ENCODE results near the gene TOP2B.

The TOP2B gene

DNA sequence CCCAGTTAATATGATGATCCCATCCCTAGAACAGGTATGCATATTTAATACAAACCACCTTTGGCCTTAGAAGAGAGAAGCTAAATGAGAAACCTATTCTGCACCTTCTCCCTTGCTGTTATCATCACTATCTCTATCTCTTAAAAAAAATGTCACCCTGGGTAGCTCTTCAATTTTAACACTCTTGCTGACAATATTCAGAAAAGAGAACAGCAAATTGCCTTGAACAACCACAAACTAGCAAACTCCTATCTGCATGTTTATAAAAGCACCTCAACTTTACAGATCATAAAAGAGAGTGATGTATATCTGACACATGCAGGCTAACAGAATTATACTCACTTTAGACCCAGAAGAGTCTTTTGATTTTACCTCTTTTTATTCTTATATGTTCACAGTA is 7.4 kb downstream of the TOP2B start:
- peak overlapping the region; percentile 91 for H3K4me2 ChIP-seq

DNA sequence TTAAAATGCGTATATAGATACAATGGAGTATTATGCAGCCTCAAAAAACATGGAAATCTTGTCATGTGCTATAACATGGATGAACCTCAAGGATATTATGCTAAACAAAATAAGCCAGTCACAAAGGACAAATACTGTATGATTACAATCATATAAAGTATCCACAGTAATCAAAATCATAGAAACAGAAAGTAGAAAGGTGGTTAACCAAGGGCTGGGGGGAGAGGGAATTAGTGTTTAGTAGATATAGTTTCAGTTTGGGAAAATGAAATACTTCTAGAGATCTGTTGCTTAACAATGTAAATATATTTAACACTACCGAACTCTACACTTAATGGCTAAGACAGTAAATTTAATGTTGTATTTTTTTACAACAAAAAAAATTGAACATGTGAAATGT is 9.0 kb downstream of the TOP2B start:
- TF ChIP-seq Cebpa-rat (IDR thresholded peaks at IDR 0.05) = no peak
- no peaks in the 10 kb centered on the region for H3K27me3 ChIP-seq
- peak overlapping the region; percentile 86 for H3K4me3 ChIP-seq
- peaks cover 48% of the 10 kb centered on the region for H3K4me1 ChIP-seq
- H3K27ac ChIP-seq = peak overlapping the region; percentile 100
- peaks cover 64% of the 10 kb centered on the region for H3K36me3 ChIP-seq
- no peaks in the 10 kb centered on the region for H3K9me3 ChIP-seq
- peaks cover 92% of the 10 kb centered on the region for H4K20me1 ChIP-seq
- H3K9ac ChIP-seq = peak overlapping the region; percentile 85
- peak overlapping the region; percentile 91 for H3K4me2 ChIP-seq

More for the DNA sequence above, 7.4 kb downstream of the TOP2B start:
- H3K9ac ChIP-seq = peak overlapping the region; percentile 100
- peak overlapping the region; percentile 86 for H3K4me3 ChIP-seq
- no peaks in the 10 kb centered on the region for H3K27me3 ChIP-seq
- peaks cover 62% of the 10 kb centered on the region for H3K36me3 ChIP-seq
- no peaks in the 10 kb centered on the region for H3K9me3 ChIP-seq
- peak overlapping the region; percentile 100 for H3K27ac ChIP-seq
- peaks cover 75% of the 10 kb centered on the region for H4K20me1 ChIP-seq
- peaks cover 36% of the 10 kb centered on the region for H3K4me1 ChIP-seq
- TF ChIP-seq Cebpa-rat (IDR thresholded peaks at IDR 0.05) = no peak

DNA sequence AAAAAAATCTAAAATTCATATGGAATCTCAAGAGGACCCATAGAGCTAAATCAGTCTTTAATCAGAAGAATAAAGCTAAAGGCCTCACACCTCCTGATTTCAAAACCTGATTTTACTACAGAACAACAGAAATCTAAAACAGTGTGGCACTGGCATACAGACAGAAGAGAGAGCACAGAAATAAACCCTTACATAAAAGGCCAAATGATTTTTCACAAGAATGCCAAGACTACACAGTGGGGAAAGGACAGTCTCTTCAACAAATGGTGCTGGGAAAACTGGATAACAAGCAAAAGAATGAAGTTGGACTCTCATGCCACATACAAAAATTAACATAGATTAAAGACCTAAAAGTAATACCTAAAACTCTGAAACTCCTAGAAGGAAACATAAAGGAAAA is 10.1 kb downstream of the TOP2B start:
- TF ChIP-seq Cebpa-rat (IDR thresholded peaks at IDR 0.05) = no peak
- H4K20me1 ChIP-seq = peaks cover 99% of the 10 kb centered on the region

DNA sequence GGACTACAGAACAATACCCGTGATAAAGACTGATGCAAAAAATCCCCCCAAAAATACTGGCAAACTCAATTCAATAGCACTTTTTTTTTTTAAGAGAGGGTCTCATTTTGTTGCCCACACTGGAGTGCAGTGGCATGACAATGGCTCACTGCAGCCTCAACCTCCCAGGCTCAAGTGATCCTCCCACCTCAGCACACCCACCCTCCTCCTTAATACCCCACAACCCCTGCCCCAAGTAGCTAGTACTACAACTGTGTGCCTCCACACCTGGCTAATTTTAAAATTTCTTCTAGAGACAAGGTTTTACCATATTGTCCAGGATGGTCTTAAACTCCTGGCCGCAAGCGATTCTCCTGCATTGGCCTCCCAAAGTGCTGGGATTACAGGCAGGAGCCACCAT is 11.4 kb downstream of the TOP2B start:
- no peak for TF ChIP-seq Cebpa-rat (IDR thresholded peaks at IDR 0.05)
- H3K9ac ChIP-seq = peak overlapping the region; percentile 85
- H3K36me3 ChIP-seq = peaks cover 73% of the 10 kb centered on the region
- peaks cover 71% of the 10 kb centered on the region for H3K4me1 ChIP-seq
- H4K20me1 ChIP-seq = peaks cover 100% of the 10 kb centered on the region
- H3K4me3 ChIP-seq = peak overlapping the region; percentile 86
- peak overlapping the region; percentile 100 for H3K27ac ChIP-seq
- H3K9me3 ChIP-seq = 0 out of 2 replicates have a peak, but pooled peaks cover 13% of the 10 kb centered on the region
- H3K27me3 ChIP-seq = no peaks in the 10 kb centered on the region
- peak overlapping the region; percentile 91 for H3K4me2 ChIP-seq

More for the DNA sequence above, 10.1 kb downstream of the TOP2B start:
- H3K4me2 ChIP-seq = peak overlapping the region; percentile 91
- no peaks in the 10 kb centered on the region for H3K27me3 ChIP-seq
- H3K36me3 ChIP-seq = peaks cover 71% of the 10 kb centered on the region
- peak overlapping the region; percentile 86 for H3K4me3 ChIP-seq
- peak overlapping the region; percentile 100 for H3K27ac ChIP-seq
- H3K9me3 ChIP-seq = 0 out of 2 replicates have a peak, but pooled peaks cover 7% of the 10 kb centered on the region
- H3K9ac ChIP-seq = peak overlapping the region; percentile 85
- H3K4me1 ChIP-seq = peaks cover 59% of the 10 kb centered on the region

DNA sequence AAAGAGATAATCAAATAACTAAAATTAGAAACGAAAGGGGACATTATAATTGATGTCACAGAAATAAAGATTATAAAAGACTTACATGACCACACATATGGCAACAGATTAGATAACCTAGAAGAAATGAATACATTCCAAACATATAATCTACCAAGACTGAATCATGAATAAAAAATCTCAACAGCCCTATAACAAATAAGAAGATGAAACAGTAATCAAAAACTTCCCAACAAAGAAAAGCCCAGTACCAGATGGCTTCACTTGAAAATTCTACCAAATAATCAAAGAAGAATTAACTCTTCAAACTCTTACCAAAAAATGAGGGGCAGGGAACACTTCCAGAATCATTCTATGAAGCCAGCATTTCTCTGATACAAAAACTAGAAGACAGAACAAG is 11.8 kb downstream of the TOP2B start:
- TF ChIP-seq Cebpa-rat (IDR thresholded peaks at IDR 0.05) = no peak
- Histone ChIP-seq H3K27ac (peak overlapping the region; percentile 100), H3K4me2 (peak overlapping the region; percentile 91), H3K27me3 (no peaks in the 10 kb centered on the region), H3K9ac (peak overlapping the region; percentile 85), H3K4me3 (peak overlapping the region; percentile 86), H3K9me3 (0 out of 2 replicates have a peak, but pooled peaks cover 13% of the 10 kb centered on the region), H4K20me1 (peaks cover 100% of the 10 kb centered on the region), H3K4me1 (peaks cover 75% of the 10 kb centered on the region), H3K36me3 (peaks cover 76% of the 10 kb centered on the region)

DNA sequence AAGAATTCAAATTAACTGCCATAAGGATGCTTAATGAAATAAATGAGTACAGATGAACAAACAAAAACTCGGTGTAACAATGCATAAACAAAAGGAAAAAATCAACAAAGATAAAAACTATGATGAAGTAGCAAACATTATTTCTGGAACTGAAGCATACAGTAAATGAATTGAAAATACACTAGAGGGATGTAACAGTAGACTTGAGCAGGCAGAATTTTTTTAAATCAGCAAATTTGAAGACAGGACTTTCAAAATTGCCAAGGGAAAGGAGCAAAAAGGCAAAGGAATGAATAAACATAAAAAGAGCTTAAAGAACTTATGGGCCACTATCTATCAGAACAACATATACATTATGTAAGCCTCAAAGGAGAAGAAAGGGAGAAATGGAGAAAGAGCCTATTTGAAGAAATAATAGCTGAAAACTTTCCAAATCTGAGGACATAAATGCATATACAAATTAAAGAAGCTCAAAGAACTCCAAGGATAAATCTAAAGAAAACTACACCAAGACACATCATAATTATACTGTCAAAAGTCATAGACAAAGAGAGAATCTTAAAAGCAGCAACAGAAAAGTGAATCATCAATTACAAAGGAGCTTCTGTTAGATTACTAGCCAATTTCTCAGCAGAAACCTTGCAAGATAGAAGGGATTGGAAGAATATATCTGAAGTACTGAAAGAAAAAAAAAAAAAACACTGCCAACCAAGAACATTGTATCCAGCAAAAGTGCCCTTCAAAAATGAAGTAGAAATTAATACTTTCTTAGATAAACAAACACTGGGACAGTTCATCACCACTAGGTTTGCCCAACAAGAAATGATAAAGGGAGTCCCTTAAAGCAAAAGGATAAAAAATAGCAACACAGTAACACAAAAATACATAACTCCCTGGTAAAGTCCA is 15.5 kb downstream of the TOP2B start:
- Histone ChIP-seq H3K4me2 (peak overlapping the region; percentile 76), H3K4me1 (peaks cover 79% of the 10 kb centered on the region), H3K36me3 (peaks cover 83% of the 10 kb centered on the region), H3K27ac (peak overlapping the region; percentile 67), H3K4me3 (peak overlapping the region; percentile 53), H3K27me3 (no peaks in the 10 kb centered on the region), H3K9me3 (0 out of 2 replicates have a peak, but pooled peaks cover 13% of the 10 kb centered on the region), H3K9ac (peak overlapping the region; percentile 75), H4K20me1 (peaks cover 100% of the 10 kb centered on the region)
- no peak for TF ChIP-seq Cebpa-rat (IDR thresholded peaks at IDR 0.05)

DNA sequence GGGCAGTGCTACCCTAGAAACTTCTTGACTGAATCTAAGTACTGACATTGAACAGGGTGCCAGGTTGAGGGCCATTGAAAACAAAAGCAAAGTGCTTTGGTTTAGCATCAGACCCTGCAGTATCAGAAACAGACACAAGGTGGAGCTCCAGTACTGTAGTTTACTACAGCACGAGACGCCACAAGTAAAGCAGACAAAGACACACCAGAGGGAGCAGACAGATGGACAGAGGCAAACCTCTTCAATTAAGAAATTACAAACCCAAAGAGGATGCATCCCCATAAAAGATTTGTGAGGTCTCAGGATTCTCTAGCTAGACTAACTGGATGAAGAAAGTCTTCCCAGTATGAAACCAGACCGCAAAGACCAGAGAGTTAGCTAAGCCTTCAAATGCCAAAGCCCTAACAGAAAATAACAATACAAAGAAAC is 16.6 kb downstream of the TOP2B start:
- peaks cover 100% of the 10 kb centered on the region for H4K20me1 ChIP-seq
- peak overlapping the region; percentile 67 for H3K27ac ChIP-seq
- 0 out of 2 replicates have a peak, but pooled peaks cover 13% of the 10 kb centered on the region for H3K9me3 ChIP-seq
- H3K4me1 ChIP-seq = peaks cover 68% of the 10 kb centered on the region
- H3K36me3 ChIP-seq = peaks cover 84% of the 10 kb centered on the region
- H3K9ac ChIP-seq = peak overlapping the region; percentile 75
- H3K27me3 ChIP-seq = no peaks in the 10 kb centered on the region
- no peak for TF ChIP-seq Cebpa-rat (IDR thresholded peaks at IDR 0.05)
- H3K4me2 ChIP-seq = peak overlapping the region; percentile 76
- H3K4me3 ChIP-seq = peak overlapping the region; percentile 53

DNA sequence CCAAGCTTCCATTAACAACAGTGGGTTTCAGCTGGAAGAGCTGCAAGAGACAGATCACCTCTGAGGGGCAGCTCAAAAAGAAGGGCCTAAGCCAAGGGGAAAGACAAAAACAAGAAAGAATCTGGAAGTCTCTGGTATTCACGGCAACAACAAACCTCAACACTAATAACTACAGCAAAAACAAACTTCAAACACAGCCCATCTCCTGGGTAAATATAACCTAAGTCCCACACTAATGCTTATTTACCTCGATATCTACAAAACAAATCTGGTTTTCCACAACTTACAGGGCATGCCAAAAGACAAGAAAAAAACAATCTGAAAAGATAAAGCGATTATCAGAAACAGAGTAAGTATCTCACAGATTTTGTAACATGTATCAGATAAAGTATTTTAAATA is 29.7 kb downstream of the TOP2B start:
- Histone ChIP-seq H4K20me1 (peaks cover 100% of the 10 kb centered on the region), H3K9ac (no peak overlapping the region), H3K27me3 (no peaks in the 10 kb centered on the region), H3K27ac (no peak overlapping the region), H3K4me2 (no peak overlapping the region), H3K4me1 (no peaks in the 10 kb centered on the region), H3K9me3 (no peaks in the 10 kb centered on the region), H3K4me3 (no peak overlapping the region), H3K36me3 (peaks cover 95% of the 10 kb centered on the region)
- TF ChIP-seq Cebpa-rat (IDR thresholded peaks at IDR 0.05) = no peak

DNA sequence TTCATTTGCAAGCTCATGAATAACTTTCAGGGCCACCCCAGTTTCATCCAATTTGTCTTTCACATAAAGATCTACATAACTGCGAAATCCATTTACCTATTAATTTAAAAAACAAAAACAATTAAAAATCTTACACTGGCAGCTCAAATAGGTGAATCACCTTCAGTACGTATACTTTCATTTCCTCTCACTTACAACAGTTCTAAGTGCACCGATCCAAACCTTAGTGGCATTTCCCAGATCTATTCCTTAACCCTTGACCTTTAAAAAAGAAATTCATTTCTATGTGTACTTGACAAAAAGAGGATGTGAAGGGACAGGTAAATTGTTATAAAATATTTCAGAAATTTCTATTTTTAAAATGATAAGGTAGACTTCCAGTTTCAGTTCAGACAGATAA is 30.8 kb downstream of the TOP2B start:
- Histone ChIP-seq H3K36me3 (peaks cover 95% of the 10 kb centered on the region), H3K4me3 (no peak overlapping the region), H4K20me1 (peaks cover 100% of the 10 kb centered on the region), H3K9me3 (no peaks in the 10 kb centered on the region), H3K4me1 (no peaks in the 10 kb centered on the region), H3K4me2 (no peak overlapping the region), H3K27ac (no peak overlapping the region), H3K27me3 (no peaks in the 10 kb centered on the region), H3K9ac (no peak overlapping the region)
- no peak for TF ChIP-seq Cebpa-rat (IDR thresholded peaks at IDR 0.05)

DNA sequence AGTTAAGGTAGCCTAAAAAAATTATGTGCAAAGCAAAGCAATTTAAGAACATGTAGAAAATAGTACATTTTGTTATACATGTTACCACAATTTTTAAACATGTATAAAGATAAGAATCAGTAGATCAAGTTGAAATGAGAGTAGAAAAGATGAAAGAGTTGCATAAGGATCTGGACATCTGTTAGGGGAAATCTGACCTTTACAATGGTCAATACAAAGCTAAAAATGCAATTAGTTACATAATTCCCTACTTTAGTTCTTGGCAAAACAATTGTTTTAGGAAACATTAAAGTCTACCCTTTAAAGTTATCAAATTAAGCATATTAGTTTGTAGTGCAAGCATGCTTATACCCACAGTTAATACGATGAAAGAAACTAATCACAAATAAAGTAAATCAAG is 32.7 kb downstream of the TOP2B start:
- H4K20me1 ChIP-seq = peaks cover 100% of the 10 kb centered on the region
- H3K4me2 ChIP-seq = no peak overlapping the region
- H3K4me1 ChIP-seq = no peaks in the 10 kb centered on the region
- H3K9ac ChIP-seq = no peak overlapping the region
- no peaks in the 10 kb centered on the region for H3K9me3 ChIP-seq
- H3K27ac ChIP-seq = no peak overlapping the region
- no peaks in the 10 kb centered on the region for H3K27me3 ChIP-seq
- peaks cover 96% of the 10 kb centered on the region for H3K36me3 ChIP-seq
- no peak overlapping the region for H3K4me3 ChIP-seq
- no peak for TF ChIP-seq Cebpa-rat (IDR thresholded peaks at IDR 0.05)
